Calu3 (cell line): ENCODE results near the gene ECPAS. TPM values are rescaled to one million over a fixed set of nuclear protein-coding genes. Genes with fewer than 3 reads are reported as not detected.
A peak's percentile ranks its signal among the peaks of the same experiment; 100 is the strongest.

Source experiments
- BruUV-seq: library from RNA; stranded (reverse); fragments of 400-500 nt; replicated peaks from 2 replicates; lab custom pipeline; 2021; lab: Mats Ljungman, UMichigan
- CTCF ChIA-PET: fragments of 300-600 bp; sonication (Branson Sonifier 250); formaldehyde crosslinking; loops from one replicate; lab custom pipeline; 2022; ENCODE audit warnings: antibody characterized with exemption; lab: Charles Lee
- DNase-seq: peaks from one replicate; pipeline ENCODE4 v3.0.0; 2022
- H3K27ac Mint-ChIP-seq: one replicate; pipeline ENCODE4 v1.8.0; 2022; ENCODE audit warnings: mixed read lengths; ENCODE audit not compliant: unreplicated experiment
- H3K27me3 Mint-ChIP-seq: one replicate; pipeline ENCODE4 v1.8.0; 2022; ENCODE audit warnings: mixed read lengths; ENCODE audit not compliant: unreplicated experiment
- H3K36me3 Mint-ChIP-seq: one replicate; pipeline ENCODE4 v1.8.0; 2022; ENCODE audit warnings: mild to moderate bottlenecking, moderate library complexity, mixed read lengths; ENCODE audit not compliant: insufficient read depth, unreplicated experiment
- H3K4me1 Mint-ChIP-seq: one replicate; pipeline ENCODE4 v1.8.0; 2022; ENCODE audit warnings: mild to moderate bottlenecking, low read depth, mixed read lengths; ENCODE audit not compliant: unreplicated experiment
- H3K4me3 Mint-ChIP-seq: one replicate; pipeline ENCODE4 v1.8.0; 2022; ENCODE audit warnings: mild to moderate bottlenecking, low read depth, moderate library complexity, mixed read lengths; ENCODE audit not compliant: unreplicated experiment
- H3K9me3 Mint-ChIP-seq: one replicate; pipeline ENCODE4 v1.8.0; 2022; ENCODE audit warnings: low read depth, mixed read lengths; ENCODE audit not compliant: unreplicated experiment
- CTCF ChIP-seq: fragments of 200-600 bp; IDR thresholded peaks from one replicate; pipeline ENCODE4 v1.8.0; 2022; ENCODE audit warnings: antibody characterized with exemption; ENCODE audit not compliant: unreplicated experiment
- intact Hi-C: fragments of 100-400 bp; cut with micrococcal nuclease; formaldehyde crosslinking; loops from one replicate; pipeline ENCODE4 v1.10.0; 2022; ENCODE audit not compliant: unreplicated experiment
- total RNA-seq: library from RNA; stranded (reverse); gene quantifications from 2 replicates; pipeline ENCODE4 v1.2.3, GENCODE V29; 2022

Gene ECPAS
- total RNA-seq, 1 experiment from 2014 or later = 57.8 TPM

GRCh38 chr9:111356481-111357244, 127.5 kb downstream of the ECPAS start:
- Mint-ChIP-seq H3K4me3 (peak overlapping the region; percentile 26), H3K36me3 (peaks cover 20% of the 10 kb centered on the region), H3K4me1 (peaks cover 29% of the 10 kb centered on the region), H3K27me3 (no peaks in the 10 kb centered on the region), H3K9me3 (no peaks in the 10 kb centered on the region), H3K27ac (peak overlapping the region; percentile 29)
- TF ChIP-seq CTCF = no peak
- DNase-seq = peak; percentile 3
- BruUV-seq = TSS peak; percentile 17
- intact Hi-C loops = no loop called here
- CTCF ChIA-PET = no interaction called here

GRCh38 chr9:111352545-111352944, 131.6 kb downstream of the ECPAS start:
- H3K4me3 Mint-ChIP-seq = no peak overlapping the region
- CTCF ChIA-PET = no interaction called here
- BruUV-seq = no TSS peak
- TF ChIP-seq CTCF = no peak
- peaks cover 40% of the 10 kb centered on the region for H3K4me1 Mint-ChIP-seq
- H3K27me3 Mint-ChIP-seq = no peaks in the 10 kb centered on the region
- intact Hi-C loops = no loop called here
- no peaks in the 10 kb centered on the region for H3K9me3 Mint-ChIP-seq
- peaks cover 7% of the 10 kb centered on the region for H3K36me3 Mint-ChIP-seq
- no peak overlapping the region for H3K27ac Mint-ChIP-seq
- DNase-seq = no peak

GRCh38 chr9:111350556-111350955, 133.6 kb downstream of the ECPAS start:
- Mint-ChIP-seq H3K27me3 (no peaks in the 10 kb centered on the region), H3K27ac (no peak overlapping the region), H3K4me3 (no peak overlapping the region), H3K9me3 (no peaks in the 10 kb centered on the region), H3K36me3 (no peaks in the 10 kb centered on the region), H3K4me1 (peaks cover 21% of the 10 kb centered on the region)
- CTCF ChIA-PET = no interaction called here
- no TSS peak for BruUV-seq
- no peak for DNase-seq
- TF ChIP-seq CTCF = no peak
- intact Hi-C loops = no loop called here

- Mint-ChIP-seq H3K27ac (peak overlapping the region; percentile 61), H3K4me1 (peaks cover 21% of the 10 kb centered on the region), H3K36me3 (no peaks in the 10 kb centered on the region), H3K4me3 (no peak overlapping the region), H3K27me3 (no peaks in the 10 kb centered on the region), H3K9me3 (no peaks in the 10 kb centered on the region)
- CTCF ChIA-PET = interaction anchor here (0.6 kb wide), 1 partner anchor 650 kb away, joined by 3 read pairs; no protein-coding TSS in a partner anchor
- intact Hi-C loops = no loop called here
- no peak for TF ChIP-seq CTCF
- no TSS peak for BruUV-seq
- DNase-seq = no peak
Observed at GRCh38 chr9:111349766-111350165, 134.4 kb downstream of the ECPAS start.
